ENCODE measurements around the gene RBMY1D.
"Not testable (repeated sequence)": the region's sequence is repeated elsewhere in the genome, so short reads cannot be mapped to it uniquely, and the experiment has no call there.

Gene RBMY1D

GRCh38 chrY:21894426-21894825, at the start of gene RBMY1D:
Gene RBMY1D (minus strand): TSS chrY:21894526. CDS start chrY:21892513, 2,013 bp downstream.
- DNase-seq = not testable (repeated sequence)

DNA sequence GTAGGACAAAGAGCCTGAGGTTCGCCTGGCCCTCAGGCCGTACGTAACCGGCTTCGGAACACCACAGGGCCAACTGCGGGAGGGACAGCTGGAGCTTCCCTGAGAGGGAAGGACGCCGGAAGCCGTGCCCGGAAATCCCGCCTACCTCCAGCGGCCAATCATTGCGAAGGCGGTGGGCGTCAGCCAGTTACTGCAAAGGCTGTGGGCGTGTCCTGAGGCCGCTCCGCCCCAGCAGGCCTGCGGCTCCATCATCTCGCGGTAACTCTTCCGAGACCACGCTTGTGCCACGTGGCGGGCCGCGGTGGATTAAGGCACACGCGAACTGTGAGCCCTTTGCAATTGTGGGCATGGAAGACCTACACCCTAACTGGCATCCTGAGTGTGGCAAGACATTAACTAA, 23.6 kb upstream of the RBMY1D start, which contains the start of gene RBMY1E:
Gene RBMY1E (minus strand): TSS at position 101 of the 400 bp plus-strand sequence. CDS start 1,978 bp downstream, outside the sequence.
- not testable (repeated sequence) for DNase-seq

GRCh38 chrY:21869407-21870076, 24.8 kb downstream of the RBMY1D start:
- not testable (repeated sequence) for DNase-seq

- DNase-seq = no peak
These were observed 48.8 kb downstream of the RBMY1D start for GRCh38 chrY:21845481-21845880.

GRCh38 chrY:21842090-21842489, 52.2 kb downstream of the RBMY1D start:
- DNase-seq = no peak

- DNase-seq = no peak
These were observed 54.8 kb downstream of the RBMY1D start for GRCh38 chrY:21839489-21839888.

- no peak for DNase-seq
These were observed 58.0 kb downstream of the RBMY1D start for GRCh38 chrY:21836343-21836742.

DNA sequence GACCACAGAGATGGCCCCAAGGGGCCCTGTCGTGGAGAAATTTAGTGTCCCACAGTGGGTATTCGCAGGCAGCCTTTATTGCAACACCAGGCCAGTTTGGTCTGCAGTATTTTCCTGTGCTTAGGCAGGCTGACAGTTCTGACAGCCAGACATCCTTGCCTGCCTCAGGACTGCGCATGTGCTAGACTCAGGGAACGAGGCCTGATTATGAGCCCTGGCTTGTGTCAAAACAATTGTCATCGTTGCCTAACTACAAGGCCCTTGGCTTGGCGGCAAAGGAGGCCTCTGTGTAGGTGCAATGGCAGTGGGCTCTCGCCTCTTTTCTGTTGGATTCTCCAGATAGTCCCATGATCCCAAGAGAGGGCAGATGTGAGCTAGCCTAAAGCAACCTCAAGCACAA, 59.3 kb downstream of the RBMY1D start:
- no peak for DNase-seq

Measured in RPMI8226 (cell line).